UCSD-AML1 (cell line): ENCODE data around the gene ZBTB7C.

Experiments
- DNase-seq: peaks from one replicate; lab custom pipeline; 2025; ENCODE audit not compliant: unreplicated experiment; lab: John Stamatoyannopoulos, UW

ZBTB7C gene

DNA sequence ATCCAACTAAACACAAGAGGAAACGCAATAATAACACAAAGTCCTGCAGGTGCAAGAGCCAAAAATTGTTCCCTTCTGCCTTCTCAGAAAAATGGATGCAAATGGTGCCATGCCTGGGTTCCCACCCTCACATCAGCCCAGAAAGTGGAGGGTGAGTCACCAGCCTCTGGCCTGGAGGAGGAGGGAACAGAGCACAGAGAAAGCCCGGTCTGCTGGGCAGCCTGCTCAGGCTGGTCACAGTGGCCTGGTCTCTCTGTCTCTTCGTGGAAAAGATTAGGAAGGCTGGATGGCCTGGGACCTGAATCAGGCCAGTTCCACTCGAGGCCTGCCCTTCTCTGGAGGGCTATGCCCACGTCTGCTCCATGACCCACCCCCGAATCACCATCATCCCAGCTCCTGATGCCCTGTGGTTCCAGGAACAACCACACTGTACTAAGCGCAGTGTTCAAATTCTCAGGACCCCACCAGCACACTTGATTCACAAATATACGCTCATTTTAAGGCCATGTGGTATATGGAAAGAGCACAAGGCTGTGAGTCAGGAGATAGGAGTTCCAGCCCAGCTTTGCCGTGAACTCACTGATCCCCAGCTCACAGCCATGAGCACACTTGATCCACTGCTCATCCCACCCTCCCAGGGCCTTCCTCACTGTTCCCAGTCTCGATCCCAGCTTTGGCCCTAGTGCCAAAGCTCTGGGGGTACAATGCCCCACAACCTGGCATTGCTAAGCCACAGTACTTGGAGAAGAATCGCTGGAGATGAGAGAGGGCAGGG, 82.1 kb downstream of the ZBTB7C start:
- DNase-seq: no peak

DNA sequence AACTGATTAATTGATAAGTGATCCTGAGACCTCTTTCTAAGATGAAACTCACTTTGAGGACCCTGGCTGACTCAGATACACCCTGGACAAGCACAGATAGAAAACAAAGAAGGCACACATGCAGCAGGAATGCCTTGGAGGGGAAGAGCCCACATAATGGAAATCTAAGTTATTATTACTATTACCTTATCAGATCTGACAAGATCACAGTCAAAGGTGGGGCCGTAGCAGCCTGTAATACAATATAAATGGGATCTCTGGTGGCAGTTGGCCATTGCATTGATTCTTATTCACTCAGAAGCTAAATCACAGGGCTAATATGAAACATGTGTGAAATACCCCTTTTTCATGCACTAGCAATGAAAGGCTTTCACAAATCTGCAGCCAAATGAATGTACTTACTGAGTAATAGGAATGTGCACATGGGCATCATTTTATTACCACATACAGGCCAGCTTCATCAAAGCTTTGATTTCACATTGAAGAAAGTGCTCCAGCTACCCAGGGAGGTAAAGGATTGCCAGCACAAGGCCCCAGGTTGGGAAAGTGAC, 84.0 kb downstream of the ZBTB7C start:
- DNase-seq: no peak

DNA sequence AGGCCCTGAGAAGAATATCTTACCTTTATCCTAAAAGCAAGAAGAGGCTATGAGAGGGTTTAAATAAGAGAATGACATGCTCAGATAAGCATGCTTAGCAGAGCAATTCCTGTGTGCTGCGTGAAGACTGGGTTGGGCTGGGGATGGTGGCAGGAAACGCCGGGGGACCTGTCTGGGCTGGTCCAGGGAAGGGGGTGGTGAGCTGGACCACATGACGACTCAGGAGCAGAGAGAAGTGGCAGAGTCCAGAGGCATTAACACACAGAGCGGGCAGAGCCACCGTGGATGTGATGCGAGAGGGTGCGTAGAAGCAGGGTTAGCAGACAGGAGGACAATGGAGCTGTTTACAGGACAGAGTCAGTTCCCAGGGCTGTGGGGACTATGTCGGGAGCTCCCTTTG, 84.5 kb downstream of the ZBTB7C start:
- DNase-seq: no peak

DNA sequence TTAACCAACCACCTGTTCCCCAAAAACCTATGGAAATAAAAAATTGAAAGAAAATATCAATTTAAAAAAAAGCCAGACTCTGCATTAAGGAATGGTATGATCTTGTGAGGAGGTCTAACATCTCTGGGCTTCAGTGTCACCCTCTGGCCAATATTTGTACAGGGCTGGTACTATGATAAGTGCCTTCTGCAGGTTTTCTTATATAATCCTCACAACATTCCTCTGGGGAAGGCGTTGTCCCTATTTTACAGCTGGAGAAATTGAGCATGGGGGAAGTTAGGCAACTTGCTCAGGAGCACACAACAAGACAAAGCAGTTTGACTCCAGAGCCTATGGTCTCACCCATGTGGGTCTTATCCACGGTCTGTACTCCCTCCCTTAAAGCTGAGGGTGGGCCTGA, 86.0 kb downstream of the ZBTB7C start:
- no peak for DNase-seq

DNA sequence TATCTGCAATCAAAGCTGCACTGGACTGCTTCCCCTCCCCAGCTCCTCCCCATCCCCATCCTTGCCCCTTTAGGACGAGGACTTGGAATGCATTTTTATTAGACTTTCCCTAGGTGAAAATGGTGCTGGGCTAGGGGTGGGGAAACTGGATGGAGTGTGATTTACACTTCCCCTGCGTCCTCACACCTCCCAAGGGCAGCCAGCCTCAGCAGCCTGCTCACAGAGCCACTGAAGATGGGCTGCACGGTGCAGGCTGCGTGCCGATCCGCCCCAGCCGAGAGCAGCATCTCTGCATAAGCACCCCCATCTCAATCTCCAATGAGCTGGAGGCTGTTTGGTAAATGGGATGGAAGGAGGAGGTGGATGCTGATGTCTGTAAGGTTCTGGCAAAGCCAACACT, 87.6 kb downstream of the ZBTB7C start:
- no peak for DNase-seq

DNA sequence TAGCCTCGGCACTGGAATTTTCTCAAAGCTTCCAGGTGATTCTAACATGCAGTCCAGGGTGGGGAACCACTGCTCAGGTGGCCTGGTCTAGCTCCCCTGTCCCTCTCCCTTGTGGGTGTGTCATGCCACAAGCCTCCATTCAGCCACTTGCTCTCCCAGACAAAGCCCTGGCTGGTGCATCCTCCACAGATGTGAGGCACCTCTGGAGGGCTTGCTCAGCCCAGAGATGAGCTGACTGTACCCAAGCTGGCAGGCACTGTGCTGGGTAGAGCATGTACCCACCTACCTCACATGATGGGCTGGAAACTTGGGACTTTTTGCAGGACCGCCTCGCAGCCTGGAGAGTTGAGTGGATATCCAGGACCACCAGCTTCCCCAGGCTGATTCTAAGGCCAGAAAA, 88.1 kb downstream of the ZBTB7C start:
- DNase-seq: no peak

DNA sequence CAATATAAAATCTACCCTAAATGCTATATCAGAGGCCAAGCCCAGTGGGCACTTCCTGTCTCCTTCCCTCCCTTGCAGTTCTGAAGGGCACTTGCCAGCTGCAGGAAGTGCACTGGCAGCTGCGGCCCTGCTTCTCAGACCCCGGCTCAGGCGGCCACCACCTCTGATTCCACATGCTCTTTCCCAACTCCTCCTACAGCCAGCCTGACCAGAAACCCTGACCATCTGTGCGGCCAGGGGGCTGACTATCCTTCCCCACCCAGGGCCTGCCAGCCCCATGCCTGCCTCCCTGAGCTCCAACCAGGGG, 88.6 kb downstream of the ZBTB7C start:
- no peak for DNase-seq

DNA sequence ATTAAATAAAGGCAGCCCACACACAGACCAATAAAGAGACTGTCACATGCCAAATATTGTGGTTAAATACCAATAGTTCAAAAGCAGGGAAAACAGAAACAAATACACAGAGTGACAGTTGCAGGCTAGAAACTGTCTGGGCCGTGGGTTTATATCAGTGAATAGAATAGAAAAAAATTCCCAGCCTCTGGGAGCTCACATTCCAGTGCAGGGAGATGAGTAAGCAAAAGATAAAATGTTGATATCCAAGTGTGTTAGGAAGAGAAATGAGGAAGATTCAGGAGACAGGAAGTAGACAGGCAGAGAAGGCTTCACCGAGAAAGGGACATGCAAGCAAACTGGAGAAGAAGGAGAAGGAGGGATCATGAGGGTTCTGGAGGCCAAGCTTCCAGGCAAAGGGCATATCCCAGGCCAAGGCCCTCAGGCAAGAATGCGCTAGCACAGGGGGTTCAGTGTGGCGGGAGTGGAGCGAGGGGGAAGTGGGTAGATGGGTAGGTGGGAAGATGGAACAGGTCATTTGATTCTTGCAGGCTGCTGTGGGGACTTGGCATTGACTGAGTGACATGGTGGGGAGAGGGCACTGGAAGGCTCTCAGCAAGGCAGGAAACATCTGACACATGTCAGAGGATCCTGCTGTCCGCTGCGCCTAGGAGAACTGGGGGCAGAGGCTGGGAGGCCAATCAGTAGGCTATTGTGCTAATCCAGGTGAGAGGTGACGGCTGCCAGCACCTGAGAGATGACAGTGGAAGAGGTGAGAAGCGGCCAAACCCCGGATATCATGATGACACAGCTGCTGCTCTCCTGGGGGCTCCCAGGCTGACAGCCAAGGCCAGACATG, 89.2 kb downstream of the ZBTB7C start:
- DNase-seq: no peak

DNA sequence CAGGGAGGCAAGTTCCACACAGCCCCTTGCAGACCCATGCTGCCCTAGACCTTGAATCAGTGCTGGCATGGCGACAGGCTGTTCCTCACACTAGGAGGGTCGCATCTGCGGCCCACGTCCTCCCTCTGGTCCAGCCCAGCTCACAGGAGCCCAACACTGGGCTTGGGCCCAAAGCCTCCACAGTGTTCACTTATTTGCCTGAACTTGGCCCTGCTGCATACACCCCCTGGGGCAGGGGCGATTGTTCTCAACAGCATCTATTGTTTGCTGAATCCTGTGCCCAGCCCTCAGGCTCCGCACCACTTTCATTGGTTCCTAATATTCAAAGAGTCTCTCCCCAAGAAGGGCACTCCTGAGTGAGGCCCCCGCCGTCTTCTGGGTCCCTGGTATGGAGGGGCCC, 90.7 kb downstream of the ZBTB7C start:
- DNase-seq: no peak

DNA sequence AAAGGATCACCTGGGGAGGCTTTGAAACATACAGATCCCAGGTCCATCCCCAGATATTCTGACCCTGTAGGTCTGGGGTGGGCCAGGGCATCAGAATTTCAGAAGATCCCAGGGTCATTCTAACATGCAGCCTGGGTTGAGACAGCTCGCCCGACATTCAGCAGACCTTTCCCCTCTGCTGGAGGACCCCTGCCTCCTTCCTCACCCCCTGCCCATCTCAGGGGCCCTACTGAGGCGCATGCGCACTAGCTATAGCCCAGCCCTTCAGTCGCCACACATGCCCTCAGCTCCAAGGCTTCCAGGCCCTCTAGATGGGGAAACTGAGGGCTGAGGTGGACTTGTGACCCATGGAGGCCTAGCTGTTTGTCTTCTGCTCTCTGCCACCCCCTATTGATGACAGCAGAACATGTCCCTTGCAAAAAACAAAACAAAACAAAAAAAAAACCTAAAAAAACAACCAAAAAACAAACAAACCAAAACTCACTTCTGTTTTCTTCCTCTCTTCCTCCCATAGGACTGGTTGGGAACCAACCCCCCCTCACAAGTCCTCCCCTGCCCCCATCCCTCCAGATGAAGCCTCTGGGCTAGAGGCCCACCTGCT, 91.3 kb downstream of the ZBTB7C start:
- no peak for DNase-seq

DNA sequence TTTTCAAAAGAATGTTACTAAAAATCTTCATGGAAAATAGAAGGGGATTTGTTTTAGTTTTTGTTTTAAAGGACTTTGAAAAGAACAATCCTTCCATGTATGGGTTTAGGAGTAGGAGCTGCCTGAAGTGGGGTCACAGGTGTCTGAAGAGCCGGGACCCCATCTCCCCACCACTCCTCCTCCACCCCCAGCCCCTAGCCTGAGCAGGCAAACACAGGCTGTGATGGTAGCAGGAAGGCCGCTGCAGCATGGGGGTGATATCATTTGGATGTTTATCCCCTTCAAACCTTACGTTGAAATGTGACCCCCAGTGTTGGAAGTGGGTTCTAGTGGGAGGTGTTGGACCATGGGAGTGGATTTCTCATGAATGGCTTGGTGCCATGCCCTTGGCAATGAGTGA, 93.0 kb downstream of the ZBTB7C start:
- no peak for DNase-seq

DNA sequence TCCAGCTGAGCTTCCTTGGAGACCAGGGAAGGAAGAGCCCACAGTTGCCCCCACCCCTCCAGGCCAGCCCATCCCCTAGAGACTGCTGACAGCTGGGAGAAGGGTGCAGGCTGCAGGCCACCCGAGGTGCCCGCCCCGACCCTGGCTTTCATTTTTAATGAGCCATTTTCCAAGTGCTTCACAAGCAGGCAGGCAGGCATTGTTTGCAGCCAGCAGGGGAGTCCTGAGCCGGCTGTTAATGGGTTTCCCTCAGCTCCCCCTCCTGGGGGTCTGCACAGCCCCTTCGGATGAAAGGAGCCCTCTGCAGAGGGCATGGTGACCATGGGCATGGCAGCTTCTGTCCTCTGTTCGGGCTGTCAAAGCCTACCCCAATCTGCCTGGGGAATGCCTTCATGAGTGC, 94.5 kb downstream of the ZBTB7C start:
- no peak for DNase-seq

DNA sequence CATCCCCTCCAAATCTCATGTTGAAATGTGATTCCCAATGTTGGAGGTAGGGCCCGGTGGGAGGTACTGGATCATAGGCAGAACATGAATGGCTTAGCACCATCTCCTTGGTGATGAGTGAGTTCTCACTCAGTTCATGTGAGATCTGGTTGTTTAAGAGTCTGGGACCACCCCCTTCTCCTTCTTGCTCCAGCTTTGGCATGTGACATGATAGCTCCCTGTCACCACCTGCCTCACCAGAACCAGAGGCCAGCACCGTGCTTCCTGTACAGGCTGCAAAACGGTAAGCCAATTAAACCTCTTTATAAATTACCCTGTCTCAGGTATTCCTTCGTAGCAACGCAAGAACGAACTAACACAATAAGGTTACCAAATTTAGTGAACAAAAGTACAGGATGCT, 95.4 kb downstream of the ZBTB7C start:
- DNase-seq: no peak

DNA sequence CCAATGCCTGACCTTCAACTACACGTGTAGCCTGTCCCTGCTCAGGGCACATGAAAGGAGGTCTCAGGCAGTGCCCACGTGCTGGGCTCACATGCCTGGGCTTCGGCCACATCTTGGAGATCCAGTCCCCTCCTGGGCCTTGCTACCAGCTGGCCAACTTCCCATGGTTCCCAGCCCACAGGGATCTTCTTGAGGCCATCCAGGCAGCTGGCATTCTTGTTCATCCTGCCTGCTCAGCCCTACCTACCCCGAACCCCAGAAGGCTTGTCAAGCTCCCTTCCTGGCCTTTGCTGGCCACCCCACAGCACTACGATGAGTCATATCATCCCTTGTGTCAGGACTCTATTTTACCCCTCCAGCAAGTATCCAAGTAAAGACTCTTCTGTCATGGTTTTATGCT, 97.1 kb downstream of the ZBTB7C start:
- no peak for DNase-seq

DNA sequence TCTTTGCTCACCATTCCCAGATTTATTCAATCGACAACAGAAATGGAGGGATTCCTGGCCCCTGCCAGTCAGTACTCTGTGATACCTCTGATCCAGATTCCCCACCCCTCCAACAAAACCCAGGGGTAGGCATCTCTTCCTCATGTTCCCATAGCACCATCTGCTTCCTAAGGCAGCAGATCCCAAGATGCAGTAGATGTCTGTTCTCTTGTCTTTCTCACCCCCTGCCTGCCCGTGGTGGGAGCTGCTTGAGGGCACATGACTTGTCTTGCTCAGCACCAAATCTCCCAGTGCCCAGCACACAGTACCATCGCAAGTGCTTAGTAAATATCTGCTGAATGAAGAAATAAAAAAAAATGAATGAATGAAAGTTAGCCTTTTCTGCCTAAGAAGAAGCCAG, 98.2 kb downstream of the ZBTB7C start:
- DNase-seq: no peak

DNA sequence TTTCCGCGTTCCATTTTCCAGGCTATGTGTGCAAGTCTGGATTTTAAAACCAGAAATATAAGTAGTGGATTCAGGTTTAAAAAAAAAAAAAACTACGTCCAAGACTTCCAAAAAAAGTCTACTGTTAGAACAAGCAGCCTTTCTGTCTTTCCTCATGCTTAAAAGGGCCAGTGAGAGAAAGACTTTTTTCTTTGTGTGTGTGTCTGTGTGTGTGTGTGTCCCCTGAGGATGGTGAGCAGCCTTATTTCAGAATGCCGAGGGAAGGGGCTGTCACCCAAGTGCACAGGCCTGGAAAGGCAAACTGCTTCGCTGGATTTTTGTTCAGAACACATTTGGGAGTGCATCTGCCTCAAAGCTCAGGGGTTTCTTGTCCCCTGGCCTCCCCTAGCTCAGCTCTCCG, 98.8 kb downstream of the ZBTB7C start:
- no peak for DNase-seq

DNA sequence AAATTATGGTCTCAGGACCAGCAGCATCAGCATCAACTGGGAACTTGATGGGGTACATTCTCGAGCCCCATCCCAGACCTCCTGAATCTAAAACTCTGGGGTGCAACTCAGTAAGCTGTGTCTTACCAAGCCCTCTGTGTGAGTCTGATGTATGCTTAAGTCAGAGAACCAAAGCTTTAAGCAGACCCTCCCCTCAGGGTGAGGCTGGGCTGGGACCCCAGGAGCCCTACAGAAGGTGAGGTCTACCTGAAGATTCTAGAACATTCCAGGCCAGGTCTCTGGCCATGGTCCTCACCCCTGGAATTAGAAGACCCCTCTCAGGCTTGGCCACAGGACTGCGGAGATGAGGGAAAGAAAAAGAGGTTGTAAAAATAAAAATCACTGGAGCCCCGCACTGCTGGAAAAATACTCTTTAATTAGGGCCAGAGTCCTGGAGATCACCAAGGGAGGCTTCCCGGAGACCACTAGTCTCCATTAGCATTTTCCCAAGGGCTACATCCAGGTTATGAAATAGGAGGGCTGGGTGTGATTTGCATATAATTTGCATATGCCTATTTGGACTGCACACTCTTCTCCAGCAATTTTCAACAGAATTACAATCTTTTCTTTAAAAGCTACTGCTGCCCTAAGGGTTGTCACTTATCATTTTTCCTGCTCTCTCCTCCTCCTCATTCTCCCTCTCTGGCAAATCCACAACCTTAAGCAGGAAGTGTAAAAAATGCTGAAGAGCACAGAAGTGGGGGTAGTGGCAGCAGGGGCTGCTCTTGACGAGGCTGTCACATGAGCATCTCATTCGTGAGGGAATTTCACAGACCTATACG, 100.2 kb downstream of the ZBTB7C start:
- no peak for DNase-seq

DNA sequence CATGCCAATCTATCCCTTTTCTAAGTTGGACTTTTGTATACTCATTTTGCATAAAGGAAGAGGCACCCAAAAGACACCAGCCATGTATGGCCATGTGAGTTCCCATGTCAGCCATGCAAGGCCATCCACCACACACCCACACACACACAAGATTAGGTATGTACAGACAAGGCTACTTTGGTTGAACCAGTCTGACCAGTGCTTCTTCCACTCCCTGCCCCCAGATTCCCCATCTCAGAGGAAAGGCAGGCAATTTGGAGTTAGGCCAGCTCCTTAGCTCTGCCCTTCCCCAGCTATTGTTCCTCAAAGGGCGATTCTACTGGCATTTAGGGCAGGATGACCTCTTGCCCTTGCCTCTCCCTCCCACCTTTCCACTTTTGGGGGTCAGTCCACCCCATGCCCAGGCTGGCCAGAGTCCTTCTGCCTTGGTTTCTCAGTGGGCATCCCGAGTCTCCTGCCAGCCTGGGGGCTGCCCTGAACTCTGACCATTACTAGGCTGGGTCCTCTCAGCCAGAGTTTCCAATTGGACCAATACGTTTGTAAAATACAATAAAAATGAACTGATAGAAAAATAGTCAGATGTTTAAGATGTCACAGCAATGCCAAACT, 101.1 kb downstream of the ZBTB7C start:
- DNase-seq: no peak

DNA sequence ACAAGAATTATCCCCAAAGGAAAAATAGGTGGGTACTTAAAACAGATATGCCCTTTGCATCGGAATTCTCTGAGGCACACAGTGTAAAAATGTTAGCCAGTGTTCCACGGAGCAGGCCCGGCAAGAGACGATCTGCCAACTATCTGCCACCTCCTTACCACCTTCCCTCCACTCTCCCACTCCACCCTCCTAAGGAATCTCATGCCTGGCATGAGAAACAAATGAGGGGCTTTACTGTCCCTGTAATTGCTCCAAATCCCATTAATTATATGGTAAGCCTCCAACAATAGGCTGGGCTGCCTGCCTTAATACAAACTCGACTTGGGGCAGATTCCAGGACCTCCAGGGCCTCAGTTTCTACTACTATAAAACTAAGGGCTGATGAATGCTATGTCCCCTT, 102.3 kb downstream of the ZBTB7C start:
- no peak for DNase-seq

DNA sequence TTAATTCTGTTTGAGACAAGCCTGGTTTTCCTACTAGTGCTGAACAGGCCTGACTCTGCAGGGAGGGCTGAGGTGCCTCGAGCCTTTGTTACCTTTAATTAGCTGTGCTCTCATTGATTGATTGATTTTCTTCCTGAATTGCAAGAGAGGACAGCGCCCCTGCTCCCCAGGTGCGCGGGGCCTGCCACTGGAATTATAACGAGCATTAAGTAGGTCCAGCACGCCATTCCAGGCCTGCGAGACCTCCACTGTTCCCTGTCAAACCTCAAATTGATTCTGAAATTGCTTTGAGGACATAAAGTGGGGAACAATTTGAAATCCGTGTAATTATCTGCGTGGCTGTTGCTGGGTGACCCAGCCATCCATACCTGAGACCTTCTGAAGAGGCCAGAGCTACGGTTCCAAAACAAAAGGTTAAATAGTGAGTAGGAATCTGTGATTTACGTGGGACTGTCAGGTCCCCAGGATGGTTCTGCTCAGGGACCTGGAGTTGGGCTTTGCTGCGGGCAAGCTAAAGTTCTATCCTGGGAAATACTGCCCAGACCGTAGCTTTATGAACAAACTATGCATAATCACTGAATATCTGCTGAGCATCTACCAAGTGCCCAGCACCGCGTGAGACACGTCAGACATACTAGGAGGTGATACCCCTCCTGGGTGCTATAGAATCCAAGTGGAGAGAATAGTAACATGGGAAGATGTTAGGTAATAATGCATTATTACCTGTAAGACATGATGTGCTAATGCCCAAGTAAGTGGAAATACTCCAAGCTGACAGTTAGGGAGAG, 104.1 kb downstream of the ZBTB7C start:
- DNase-seq: no peak
